GM19455 (cell line): ENCODE data around the gene HCN4.
"Not testable (repeated sequence)": the region's sequence is repeated elsewhere in the genome, so short reads cannot be mapped to it uniquely, and the experiment has no call there.

Experiments used
- ATAC-seq: cut with Tn5 transposase; IDR thresholded peaks from one replicate; pipeline ENCODE4 v1.9.1; 2021; ENCODE audit not compliant: unreplicated experiment

HCN4 gene

GRCh38 chr15:73368301-73369136 lies at the start of gene HCN4:
Gene HCN4 (minus strand): TSS chr15:73368958. CDS start chr15:73368270, 688 bp downstream.
- no peak for ATAC-seq

DNA sequence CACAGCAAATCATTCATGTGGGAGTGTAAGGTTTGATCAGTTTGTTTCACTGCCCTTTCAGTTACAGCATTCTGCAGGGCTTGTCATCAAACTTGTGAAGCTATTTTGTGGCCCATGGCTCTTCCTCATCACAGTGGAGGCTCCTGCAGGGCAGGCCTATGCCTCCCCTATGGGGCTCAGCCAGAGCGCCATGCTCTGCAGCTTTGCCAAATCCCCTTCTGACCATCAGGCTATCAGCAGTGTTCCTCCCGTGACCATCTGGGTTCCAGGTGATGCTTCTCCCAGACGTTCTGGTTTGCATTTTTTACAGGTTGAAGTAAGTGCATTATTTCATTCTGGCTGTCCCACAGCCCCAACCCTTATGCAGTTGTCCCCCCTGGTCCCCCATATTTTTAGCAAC lies 46.1 kb upstream of the HCN4 start:
- ATAC-seq = no peak

DNA sequence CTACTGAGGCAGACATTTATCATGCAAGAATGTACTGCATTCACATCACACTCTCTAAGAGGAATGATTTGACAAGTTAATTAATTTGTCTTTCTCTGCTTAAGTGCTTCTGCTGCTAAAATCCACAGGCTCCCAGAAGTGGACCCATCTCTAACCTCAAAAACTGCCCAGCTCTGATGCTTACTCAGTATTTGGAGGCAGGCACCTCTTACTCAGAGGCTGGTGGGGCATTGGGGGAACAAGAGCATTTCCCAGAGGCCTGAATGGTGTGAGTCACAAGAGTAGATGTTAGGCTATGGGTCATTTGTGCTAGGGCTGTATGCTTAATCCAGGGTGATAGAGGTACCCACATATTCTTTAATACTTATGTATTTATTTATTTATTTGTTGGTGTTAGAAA lies 34.4 kb upstream of the HCN4 start:
- no peak for ATAC-seq

DNA sequence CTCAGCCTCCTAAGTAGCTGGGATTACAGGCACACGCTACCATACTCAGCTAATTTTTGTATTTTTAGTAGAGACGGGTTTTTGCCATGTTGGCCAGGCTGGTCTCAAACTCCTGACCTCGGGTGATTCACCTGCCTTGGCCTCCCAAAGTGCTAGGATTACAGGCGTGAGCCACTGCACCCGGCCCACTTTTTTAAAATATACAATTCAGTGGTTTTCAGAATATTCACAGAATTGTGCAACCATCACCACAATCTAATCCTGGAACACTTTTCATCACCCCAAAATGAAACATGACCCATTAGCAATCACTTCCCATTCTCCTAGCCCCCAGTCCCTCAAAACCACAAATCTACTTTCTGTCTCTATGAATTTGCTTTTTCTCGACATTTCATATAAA lies 31.5 kb upstream of the HCN4 start:
- not testable (repeated sequence) for ATAC-seq

- ATAC-seq = no peak
Observed at GRCh38 chr15:73398861-73399260, 30.1 kb upstream of the HCN4 start.

DNA sequence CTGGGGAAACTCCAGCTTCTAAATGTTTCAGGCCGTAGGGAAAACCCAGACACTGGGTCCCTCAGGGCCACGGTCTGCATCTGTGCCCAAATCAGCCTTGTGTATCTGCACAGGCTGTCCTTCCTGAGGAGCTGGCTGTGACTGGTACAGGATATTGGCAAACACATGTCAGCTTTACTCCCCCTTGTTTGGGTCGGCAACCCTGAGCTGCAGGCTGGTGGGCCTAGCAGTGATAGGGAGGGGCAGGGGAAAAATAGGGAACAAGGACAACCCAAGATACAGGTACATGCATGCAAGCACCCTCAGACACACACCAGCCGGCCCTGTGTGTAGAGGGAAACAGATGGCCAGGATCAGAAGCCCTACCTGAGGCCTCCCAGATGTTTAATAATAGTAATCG lies 28.7 kb upstream of the HCN4 start:
- no peak for ATAC-seq

DNA sequence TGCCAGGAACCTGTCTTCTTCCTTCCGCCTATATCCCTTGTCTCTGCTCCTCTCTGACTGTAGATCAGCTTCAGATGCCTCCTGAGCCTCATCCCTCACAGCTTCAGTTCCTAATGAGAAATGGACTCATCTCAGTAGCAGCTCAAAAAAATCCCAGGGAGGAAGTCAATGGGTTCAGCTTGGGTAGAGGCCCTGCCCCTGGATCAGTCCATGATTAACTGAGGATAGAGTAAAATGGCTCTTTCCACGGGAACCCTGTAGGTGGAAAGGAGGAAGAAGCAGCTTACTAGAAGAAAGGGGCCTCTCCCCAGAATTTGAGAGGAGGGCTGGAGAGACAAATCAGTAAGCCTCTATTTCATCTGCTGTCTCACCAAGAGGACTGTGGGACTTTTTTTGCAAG lies 26.9 kb upstream of the HCN4 start:
- ATAC-seq = no peak

DNA sequence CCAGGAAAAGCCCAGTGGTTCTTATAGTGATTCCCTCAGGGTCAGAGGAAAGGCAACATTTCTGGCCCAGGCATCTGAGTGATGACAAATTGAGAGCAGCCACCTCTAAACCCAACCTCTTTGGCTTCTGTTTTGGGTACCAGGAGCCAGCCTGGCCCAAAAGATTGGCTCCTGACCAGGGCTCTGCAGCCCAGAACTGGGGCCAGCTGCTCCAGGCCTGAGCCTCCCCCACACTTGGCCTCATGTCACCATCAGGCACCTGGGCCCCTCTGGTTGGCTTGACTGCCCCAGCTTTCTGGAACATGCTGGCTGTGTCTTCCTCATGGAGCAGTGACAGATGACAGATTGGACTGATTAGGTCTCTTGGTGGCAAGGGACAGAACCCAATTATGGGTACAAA lies 26.0 kb upstream of the HCN4 start:
- ATAC-seq = no peak

GRCh38 chr15:73393336-73393735 lies 24.6 kb upstream of the HCN4 start:
- ATAC-seq = no peak

- no peak for ATAC-seq
Observed at GRCh38 chr15:73392025-73392424, 23.3 kb upstream of the HCN4 start.

GRCh38 chr15:73391128-73391872 lies 22.5 kb upstream of the HCN4 start:
- no peak for ATAC-seq

DNA sequence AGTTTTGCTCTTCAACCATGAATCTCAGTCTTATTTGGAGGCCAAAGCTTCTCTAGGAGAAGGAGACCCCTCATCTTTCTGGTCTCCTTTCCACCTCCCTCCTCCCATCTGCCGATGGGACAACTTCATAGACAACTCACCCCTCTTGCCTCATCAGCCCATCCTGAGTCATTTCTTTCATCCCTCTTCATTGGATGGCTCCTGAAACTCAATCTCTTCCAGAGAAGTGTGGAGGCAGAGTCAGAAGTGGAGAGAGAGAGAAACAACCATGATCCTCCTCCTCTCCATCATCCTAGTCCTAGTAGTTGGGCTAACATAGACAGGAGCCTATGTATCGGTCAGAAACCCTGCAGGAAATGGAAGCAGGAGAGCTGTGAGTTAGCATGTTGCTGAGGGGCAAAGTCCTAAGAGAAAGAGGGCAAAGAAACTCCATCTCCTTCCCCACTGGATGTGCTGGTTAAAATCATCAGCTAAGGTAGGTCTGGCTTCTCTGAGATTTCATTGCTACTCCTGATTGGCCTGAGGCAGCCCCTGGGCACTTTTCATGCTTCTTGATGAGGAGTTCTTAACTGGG lies 21.3 kb upstream of the HCN4 start:
- no peak for ATAC-seq

DNA sequence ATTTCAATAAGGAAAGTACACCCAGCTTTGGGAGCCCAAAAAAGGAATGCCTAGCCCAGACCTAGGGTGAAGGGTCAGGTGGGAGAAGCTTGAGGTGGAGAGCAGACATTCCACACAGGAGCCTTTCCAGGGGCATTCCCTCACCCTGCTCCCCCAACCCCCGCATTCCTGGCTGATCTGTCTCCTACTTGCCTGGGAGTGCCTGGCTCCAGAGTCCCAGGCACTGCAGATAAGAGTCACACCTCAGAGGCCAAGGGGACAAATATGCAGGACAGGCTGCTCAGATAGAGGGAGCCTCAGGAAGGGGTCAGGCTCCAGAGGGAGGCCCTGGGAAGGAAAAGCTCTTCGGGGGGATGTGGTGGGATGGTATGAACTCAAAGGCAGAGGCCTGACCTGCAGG lies 20.8 kb upstream of the HCN4 start:
- ATAC-seq = no peak

DNA sequence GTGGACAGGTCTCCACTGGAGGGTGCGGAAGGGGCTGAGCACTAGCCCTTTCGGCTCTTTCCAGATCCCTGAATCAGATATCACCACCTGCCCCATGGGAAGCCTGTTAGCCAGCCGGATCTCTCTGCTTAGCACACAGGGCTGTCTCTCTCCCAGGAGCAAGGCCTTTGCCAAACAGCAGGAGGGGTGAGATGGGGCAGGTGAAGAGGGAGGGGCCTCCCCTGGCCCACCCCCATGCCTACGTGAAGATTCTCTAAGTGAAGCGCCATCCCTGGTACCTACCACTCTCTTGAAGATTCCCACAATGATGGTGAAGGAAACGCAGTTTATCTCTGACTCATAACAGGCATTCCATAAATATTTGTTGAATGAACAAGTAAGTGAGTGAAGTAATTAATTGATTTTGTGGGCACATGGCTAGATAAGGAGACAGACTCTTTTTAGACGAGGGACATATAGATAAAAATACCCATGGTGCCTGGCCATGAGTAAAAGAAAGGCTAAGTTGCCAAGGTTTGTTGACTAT lies 19.6 kb upstream of the HCN4 start:
- no peak for ATAC-seq

DNA sequence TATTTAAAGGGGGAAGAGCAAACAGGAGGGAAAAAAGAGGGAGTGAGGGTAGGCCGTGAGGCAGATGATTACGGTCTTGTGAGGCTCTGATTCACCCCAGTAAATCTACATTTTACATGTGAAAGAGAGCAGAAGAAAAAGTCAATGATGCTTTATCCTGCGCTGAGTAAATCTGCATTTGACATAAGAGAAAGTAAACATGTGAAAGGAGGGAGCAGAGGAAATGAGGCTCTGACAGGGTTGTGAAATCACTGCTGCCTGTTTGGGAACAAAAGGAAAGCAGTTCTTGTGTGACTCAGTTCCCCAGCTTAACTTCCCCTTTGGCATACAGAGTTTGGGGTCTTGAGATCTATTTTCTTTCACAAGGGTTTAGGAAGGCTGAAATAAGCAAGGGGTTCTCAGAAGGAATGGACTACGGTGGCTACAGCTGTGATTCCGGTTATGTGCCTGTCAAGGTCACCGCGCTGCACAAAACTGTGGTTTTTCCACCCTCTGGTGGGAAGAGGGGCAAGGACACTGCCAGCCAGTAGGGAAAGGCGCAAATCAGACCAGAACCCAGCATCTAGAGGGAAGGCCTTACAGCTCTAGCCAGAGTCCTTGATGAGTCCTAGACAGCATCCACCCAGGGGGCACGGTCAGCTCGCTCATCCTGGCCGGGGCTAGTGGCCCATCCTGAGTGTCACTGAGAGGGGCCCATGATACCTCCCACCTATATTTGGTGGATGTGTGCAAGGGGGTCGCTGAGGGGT lies 18.9 kb upstream of the HCN4 start:
- no peak for ATAC-seq

DNA sequence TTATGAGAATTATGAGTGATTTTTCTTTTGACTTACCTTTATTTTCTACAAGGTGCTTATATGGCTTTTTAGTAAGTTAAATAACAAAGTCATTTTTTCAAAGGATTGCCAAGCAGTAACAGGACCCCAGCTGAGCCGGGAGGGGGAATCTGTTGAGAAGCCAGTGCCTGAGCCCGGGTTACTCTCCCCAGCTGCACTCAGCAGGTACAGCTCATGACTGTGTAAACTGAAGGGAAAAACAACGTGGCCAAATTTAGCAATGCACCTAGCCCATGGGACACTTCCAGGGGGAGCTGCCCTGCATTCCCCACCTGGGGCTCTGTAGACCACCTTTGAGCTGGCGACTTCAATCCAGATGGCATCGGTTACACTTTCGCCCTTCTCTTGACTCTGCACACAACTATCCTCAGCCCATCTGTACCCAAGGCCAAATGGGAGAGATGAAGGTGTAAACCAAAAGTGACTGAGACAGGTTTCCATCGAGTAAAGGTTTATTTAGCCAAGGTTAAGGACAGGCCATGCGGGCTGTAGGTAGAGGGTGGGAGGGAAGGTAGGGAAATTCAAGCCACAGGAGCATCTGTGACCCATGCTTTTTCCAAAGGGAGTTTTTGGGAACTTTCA lies 18.2 kb upstream of the HCN4 start:
- ATAC-seq = no peak

GRCh38 chr15:73386238-73386637 lies 17.5 kb upstream of the HCN4 start:
- no peak for ATAC-seq

DNA sequence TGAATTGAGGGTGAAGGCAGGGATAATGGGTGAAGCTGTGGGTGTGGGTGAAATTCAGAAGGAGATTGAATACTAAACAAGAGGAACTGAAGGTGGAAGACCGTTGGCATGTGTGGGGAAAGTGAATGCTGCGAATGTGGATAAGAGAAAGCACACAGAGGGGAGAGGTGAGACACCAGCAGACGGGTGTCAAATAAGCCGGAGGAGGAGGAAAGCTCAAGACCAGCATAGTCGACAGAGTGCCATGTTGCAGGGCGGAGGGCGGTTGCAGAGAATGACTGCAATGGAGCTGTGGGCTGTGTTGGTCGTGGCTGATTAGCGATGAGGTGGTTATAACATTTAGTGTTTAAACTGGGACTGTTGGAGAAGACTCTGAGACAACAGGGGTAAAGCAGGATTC lies 16.4 kb upstream of the HCN4 start:
- no peak for ATAC-seq

- no peak for ATAC-seq
Observed at GRCh38 chr15:73383310-73384189, 14.8 kb upstream of the HCN4 start.

DNA sequence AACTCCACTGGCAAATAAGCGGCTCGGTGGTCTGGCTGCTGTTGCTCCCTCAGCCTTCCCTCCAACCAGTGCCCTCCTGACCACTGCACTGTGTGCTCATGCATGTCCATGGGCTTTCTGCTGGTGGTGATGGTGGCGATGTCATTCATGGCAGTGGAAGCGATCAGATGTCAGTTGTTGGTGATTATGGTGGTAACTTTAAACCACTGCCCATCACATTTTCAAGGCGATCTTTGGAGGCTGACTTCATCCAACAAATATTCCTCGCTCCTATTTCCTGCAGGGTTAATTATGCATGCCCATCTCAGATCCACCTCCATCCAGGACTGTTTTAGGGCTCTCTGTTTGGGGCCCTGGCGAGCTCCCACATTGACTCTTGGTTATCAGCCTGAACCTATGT lies 13.4 kb upstream of the HCN4 start:
- no peak for ATAC-seq
